GM15510 (cell line): ENCODE results near the gene EPS15.

ENCODE experiments used
- POLR2A ChIP-seq: IDR thresholded peaks from 3 replicates; pipeline ENCODE4 v1.6.1; 2011; ENCODE audit warnings: borderline replicate concordance; ENCODE audit not compliant: insufficient read length; ENCODE audit errors: extremely low read depth

The EPS15 gene

DNA sequence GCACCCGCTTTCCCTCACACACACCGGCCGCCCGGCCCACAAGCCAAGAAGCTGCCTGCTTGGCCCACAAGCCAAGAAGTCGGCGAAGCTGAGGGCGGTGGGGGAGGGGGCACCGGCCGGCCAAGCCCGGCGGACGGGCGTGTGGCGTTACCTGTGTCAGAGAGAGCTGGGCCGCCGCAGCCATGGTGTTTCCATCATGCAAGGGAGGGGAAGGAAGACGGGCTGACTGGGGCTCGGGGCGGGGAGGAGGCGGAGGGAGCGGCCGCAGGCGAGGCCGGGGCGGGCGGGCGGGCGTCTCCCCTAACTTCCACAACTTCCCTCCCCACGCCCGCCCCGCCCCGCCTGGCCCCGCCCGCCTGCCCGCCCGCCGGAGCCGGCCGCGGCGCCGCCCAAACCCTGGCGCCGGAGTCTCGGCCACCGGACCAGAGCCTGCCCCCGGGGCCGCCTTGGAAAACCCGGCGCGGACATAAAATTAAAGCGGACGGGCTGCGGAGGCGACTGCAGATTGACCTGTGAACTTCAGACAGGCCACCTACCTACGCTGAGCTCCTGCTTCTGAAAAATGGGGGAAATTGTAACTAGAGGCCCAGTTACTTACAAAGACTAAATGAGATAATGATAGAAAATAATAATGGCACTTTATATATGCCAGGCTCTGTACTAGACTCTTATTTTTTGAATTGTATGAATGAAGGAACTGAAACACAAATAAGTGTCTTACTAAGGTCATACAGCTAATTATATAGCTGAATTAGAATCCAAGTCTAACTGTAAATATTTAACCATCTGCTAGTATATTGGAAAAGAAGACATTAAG lies at the start of gene EPS15:
Gene EPS15, minus strand, starts transcription at position 219 of the 817 bp plus-strand sequence. Its CDS starts 35 bp downstream, at position 184.
- peak; percentile 72 for TF ChIP-seq POLR2A

DNA sequence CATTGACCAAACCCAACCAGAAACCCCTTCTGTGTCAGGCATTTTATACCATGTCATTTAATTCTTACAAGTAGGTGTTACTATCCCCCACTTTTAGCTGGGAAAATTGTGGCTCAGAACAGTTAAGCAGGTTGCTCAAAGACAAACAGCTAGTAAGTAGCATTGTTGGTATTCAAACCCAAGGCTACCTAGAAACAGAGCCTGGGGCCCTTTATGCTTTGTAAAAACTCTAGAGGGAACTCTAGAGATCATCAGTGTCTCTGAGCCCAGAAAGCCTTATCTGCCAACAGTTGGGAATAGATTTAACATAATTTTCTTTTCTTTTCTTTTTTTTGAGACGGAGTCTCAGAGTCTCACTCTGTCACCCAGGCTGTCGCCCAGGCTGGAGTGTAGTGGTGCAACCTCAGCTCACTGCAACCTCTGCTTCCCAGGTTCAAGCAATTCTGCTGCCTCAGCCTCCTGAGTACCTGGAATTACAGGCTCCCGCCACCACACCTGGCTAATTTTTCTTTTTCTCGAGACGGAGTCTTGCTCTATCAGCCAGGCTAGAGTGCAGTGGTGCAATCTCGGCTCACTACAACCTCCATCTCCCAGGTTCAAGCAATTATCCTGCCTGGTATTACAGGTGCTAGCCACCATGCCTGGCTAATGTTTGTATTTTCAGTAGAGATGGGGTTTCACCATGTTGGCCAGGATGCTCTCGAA lies 49.3 kb upstream of the EPS15 start:
- TF ChIP-seq POLR2A, result no peak

DNA sequence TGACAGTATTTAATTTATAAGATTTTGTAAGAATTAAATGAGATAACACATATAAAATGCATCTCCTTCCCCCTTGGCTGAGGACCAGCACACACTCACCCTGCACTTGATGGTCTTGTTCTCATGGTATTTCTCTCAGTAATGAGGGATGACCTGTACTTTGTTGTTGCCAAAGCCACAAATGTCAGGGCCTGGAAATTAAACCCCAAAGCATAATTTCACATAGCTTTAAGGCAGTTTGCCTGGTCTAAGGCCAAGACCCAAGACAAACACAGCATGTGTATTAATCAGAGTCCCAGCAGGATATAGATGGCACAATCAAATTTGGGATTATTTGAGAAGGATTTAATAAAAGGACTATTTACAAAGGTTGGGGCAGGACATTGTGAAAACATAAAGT lies 48.6 kb upstream of the EPS15 start:
- no peak for TF ChIP-seq POLR2A

DNA sequence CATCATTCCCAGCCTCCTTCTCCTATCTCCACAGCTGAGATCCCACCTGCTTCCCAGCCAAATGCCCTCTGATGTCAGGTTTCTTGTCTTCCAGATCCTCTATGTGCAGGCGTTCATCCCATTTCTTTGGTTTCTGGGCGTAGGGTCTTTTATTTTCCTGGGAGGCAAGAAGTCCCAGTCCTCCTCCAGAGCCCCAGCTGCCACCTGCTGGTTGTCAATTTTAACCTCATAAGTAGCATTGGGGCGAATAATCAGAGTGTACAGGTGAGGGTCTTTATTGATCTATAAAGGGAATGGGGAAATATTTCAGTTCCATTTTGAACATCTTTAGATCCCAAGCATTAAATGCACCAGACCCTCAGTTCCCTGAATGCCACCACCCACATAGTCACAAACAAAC lies 47.2 kb upstream of the EPS15 start:
- TF ChIP-seq POLR2A, result no peak

DNA sequence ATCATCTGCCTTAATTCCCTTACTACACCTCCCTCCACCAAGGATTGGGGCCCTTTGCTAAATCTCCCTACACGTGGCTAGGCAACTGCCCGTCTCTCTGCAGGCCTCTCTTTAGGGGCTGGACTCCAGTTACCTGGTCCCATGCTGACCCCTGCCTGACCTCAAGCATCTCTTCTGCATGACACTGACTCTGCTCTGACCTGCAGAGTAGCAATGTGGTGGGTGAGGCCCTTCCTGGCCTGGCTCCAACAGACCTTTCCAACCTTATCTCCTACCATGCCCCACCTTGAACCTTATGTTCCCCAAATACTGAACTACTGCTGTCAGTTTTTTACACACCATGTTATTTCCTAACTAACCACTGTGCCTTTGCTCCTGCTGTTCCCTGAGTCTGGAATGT lies 45.9 kb upstream of the EPS15 start:
- TF ChIP-seq POLR2A, result no peak

DNA sequence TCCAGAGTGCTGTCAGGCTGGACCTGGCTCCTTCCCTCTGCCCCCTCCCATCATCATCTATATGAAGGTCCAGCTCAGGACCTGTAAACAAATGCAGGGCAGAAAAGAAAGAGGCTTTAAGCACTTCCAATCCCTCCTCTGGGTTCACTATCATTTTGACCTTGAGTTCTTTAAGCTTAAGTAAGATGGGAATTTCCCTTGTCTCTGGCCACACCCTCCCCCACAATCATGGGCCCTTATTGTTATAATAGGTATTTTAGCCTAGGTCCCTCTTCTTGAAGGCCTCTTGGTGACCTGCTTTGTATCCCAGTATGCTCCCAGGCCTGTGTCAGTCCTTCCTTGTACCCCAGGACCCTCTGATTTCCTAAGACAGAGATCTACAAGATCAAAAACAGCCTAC lies 45.1 kb upstream of the EPS15 start:
- no peak for TF ChIP-seq POLR2A

DNA sequence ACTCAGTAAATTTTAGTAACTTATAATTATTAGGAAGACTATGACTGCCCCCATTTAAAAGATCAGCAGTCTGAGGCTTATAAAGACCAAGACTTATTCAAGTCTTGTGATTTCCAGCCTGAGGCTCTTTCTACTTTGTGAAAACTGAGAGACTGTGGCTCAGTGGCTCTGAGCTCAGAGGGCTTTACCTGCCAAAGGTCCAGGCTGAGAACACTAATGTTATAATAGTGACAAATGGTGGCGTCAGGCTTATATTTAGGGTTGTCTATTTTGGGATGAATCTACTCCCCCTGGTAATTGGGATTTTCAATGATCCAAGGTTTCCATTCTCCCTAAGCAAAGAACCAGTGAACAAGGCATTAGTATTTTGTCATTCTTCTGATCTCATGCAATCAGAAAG lies 42.6 kb upstream of the EPS15 start:
- no peak for TF ChIP-seq POLR2A

DNA sequence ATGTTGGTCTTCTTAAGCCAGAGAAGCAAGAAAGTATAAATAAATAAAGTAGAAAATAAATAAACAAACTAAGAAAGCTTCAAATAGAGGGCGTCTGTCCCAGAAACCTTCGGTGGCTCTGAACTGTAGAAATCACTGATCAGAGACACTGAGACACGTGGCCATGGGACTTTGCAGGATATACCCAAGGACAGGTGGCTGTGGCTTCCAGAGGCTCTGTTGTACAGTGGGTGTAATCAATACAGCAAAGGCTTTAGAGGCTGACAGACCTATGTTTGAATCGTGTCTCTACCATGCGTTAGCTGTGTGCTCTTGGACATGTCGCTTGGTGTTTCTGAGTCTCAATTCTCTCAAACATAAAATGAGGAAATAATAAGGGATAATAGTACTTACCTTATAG lies 41.0 kb upstream of the EPS15 start:
- no peak for TF ChIP-seq POLR2A

DNA sequence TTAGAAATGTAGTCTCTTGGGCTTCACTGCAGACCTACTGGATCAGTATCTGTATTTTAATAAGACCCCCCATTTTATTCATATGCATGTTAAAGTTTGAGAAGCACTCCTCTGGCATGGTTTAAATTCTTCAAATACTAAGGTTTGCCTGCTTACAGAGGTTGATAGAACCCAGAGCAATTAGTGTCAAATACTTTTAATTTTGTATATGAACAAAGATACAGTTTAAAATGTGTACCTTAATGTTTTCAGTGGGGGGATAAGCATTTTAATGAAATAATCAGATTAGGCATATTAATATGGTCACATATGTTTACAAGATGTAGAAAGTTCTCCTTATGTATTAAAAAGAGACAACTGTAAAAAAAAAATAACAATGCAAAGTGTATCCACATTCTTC lies 40.4 kb upstream of the EPS15 start:
- no peak for TF ChIP-seq POLR2A

DNA sequence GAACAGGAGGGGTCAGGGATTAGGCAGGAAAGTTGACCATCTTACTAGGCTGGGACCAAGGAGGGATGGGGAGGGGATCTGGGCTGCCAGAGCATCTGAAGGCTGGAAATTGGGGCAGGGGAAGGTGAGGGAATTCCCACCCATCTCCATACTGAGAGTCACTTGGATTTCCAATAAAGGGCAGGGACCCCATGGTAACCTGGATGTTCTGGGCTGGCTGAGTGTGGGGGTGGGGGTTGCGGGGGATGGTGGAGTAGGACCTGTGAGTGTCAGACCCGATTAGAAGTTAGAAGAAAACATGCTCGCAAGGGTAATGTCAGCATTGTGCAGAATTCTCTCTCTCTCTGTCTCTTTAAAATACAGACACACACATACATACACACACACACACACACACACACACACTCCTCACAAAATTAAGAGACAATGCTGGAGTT lies 40.0 kb upstream of the EPS15 start:
- TF ChIP-seq POLR2A, result no peak

DNA sequence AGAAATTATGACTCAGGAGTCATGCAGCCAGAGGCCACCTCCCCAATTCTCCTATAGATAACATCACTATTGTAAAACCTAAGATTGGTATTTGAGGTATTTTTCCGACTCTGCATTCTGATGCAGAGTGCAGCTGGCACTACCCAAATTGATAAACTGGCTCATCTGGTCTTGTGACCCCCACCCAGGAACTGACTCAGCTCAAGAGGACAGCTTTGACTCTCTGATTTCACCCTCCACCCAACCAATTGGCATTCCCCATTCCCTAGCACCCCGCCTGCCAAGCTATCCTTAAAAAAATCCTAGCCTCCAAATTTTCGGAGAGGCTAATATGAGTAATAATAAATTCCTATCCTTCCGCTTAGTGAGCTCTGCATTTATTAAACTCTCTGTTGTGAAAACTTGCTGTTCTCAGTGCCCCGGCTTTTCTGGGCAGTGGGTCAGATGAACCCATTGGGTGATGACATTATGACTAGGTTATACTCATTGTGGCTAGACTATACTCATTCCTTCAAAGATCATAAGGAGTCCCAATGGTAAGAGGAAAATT lies 39.4 kb upstream of the EPS15 start:
- no peak for TF ChIP-seq POLR2A

DNA sequence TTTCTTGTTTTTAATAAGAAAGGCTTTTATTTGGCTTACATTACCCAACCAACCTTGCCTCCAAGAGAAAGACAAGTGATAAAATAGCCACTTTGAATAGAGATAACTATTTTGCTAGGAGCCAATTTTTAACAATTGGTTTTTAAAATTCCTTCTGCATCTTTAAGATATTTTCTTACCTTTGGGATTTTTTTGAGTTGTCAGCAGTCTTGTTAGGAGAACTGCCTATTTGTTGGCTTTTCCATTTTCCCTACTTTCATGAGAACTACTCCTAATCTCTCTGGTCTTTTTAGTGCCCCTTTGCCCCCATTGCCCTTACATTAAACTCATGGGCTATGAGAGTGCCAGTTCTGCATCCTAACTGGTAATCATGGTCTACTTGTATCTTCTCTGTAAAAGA lies 38.1 kb upstream of the EPS15 start:
- no peak for TF ChIP-seq POLR2A

DNA sequence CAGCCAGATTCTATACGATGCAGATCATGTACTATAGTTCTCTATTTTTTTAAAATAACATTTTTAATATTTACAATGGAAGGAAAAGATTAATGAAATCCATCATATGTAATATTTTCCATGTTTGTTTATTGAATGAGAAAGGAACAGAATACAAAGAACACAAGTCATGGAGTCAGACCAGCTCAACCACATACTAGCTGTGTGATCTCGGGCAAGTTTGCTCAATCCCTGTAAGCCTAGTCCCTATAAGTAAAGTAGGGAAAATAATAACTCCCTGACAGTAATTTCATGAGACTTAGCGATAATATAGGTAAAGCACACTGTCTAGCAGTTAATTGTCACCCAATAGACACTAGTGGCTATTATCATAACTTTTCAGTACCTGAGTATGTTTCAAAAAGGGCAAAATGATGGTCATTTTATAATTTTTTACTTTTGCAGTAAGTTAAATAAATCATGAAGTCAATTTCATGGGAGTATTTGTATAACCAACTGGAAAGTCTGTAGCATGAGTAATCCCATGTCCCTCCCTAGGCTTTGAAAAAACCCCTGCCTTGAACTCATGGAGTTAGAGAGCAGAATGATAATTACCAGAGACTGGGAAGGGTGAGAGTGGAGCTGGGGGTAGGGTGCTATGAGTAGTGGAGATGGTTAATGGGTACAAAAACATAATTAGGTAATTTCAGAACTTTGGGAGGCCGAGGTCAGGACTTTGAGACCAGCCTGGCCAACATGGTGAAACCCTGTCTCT lies 37.0 kb upstream of the EPS15 start:
- no peak for TF ChIP-seq POLR2A

DNA sequence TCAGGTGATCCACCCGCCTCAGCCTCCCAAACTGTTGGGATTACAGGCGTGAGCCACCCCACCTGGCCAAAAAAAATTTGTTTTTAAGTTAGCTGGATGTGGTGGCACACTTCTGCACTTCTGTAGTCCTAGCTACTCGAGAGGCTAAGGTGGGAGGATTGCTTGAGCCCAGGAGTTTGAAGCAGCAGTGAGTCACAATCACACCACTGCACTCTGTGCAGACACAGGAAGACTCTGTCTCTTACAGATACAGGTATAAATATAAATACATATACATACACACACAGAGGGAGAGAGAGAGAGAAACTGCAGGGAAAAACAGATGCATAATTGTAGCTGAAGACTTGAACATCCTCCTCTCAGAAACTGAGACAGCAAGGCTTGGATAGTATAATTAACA lies 34.8 kb upstream of the EPS15 start:
- TF ChIP-seq POLR2A, result no peak
